Left renal pelvis (tissue), 4 donors: ENCODE results near the gene ADNP2. TPM values are rescaled to one million over a fixed set of nuclear protein-coding genes. Genes with fewer than 3 reads are reported as not detected.

ENCODE experiments used
- DNase-seq, 4 donors: peaks; one replicate each; pipeline ENCODE4 v3.0.0-alpha.2; 2013; ENCODE audit warnings: low read depth in 4 of 4, low spot score in 3 of 4
- polyA plus RNA-seq, 4 donors: library from polyadenylated mRNA; unstranded; fragments of 120-200 nt; gene quantifications; one replicate each; pipeline ENCODE4 v1.2.1, GENCODE V29; 2013; ENCODE audit not compliant: insufficient read length in 4 of 4

The ADNP2 gene
- polyA plus RNA-seq, 4 donors = 18.5 to 27.8 (median 23.9) TPM

DNA sequence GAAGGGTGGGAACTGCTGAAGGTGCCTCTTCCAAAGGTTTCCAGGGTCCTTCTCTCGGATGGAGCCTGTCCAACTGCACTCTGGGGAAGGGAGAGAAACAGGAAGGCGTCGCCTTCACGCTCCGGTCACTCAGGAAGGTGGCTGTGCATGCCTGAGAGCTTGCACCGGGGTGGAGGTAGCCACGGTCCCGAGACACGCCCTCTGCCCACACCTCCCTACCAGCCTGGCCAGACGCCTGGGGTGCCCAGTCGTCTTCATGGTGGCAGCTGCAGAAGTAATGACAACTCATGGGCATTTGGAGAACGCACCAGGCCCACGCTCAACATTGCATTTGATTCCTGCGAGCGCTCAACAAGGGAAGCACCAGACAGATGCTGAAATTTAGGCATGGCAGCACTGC is 59.9 kb downstream of the ADNP2 start:
- DNase-seq = no peak

DNA sequence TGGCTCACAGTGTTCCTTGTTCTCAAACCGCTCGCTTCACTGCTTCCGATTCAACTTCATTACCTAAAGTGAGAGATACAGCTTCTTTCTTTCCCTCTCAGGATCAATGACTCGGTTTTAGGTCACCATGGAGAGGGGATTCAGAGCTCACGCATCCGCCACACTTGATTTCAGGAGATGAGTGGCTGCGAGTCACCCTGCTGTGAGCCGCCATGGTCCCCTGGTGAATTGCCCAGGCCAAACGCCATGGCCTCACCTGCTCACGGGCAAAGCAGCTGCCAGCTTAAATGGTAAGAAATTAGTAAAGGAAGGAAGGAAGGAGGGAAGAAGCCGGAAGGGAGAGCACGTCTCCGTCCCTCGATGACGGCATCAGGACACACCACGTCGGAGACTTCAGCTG is 60.5 kb downstream of the ADNP2 start:
- DNase-seq = no peak

DNA sequence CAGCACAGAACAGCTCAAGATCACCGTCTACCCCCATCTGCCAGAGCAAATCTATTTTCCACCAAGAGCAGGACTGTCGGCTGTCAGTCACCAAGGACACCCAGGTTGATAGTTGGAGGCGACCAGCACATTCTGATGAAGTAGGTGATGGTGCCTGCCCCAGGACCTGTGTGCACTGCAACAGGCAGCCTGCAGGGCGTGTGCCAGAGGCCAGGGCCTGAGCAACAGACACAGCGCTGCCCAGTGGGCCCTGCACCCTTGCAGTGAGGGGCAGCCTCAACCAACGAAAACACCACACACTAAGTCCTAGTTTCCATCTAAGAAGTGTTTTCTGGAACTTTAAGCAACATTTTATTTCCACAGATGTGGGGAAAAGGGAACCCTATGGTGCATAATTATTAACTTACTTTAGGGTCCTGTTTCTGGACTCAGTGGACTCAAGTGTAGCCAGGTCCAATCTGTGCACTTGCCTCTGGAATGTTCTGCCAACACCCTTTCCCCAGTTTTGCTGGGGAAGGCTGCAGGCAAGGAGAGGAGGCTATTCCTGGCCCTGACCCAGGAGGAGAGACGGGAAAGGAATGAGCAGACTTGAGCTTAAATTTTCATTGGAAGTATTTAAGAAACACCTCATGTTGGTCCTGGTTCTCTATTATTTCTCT is 61.5 kb downstream of the ADNP2 start:
- no peak for DNase-seq

- DNase-seq = no peak
Observed at GRCh38 chr18:80171054-80171872, 62.2 kb downstream of the ADNP2 start.

DNA sequence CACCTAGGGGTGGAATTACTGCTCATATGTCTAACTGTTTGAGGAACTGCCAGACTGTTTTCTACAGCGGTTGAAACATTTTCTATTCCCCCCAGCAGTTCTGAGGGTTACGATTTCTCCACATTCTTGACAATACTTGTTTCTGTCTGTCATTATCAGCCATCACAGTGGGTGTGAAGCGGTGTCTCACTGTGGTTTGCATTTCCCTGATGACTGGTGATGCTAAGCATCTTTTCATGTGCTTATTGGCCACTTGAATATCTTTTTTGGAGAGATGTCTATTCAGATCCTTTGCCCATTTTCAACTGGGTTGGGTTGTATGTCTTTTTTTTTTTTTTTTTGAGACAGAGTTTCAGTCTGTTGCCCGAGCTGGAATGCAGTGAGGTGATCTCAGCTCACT is 63.0 kb downstream of the ADNP2 start:
- DNase-seq = no peak

DNA sequence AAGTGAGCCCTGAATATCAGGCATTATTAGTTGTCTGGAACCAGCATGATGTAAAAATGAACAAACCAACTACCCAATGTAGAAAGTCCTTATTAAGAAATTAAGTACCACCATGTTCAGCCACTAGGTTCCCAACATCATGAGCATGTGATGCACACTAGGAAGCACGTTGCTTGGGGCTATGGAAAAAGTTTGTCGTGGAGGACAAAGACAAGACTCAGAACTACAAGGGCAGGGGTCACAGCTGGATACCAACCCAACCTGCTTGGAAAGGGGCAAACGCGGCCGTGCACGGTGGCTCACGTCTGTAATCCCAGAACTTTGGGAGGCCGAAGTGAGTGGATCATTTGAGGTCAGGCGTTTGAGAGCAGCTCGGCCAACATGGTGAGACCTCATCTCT is 64.0 kb downstream of the ADNP2 start:
- DNase-seq = no peak

- no peak for DNase-seq
Observed at GRCh38 chr18:80175451-80176204, 66.6 kb downstream of the ADNP2 start.

DNA sequence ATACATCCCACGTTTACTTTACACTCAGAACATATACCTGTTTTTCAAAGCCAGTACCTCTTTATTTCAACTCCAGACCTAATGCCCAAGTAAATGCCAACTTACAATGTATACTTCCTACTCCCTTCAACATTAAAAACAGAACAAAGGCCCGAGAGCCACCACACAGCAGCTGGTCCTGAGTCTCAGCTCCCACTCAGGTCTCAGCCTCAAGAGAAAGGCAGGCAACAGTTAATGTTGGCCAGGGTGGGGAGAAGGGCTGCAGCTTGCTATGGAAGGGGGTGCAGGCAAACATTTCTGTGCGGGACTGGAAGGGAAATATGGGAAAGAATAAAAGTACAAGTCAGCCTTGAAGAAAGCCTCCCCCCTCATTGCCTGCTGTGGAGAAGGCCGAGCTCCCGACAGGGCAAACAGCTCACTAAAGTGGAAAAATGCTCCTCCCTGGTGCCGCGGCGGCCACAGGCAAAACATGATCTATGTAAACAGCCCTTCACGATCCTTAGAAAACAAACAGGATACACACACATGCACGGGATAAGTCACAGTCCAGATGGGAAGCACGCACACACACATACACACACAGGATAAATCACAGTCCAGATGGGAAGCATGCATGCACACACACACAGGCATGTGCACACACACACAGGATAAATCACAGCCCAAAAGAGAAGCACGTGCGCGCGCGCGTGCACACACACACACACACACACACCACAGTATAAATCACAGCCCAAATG is 67.4 kb downstream of the ADNP2 start:
- peak in 1 of 4 donors; percentile 41 for DNase-seq

DNA sequence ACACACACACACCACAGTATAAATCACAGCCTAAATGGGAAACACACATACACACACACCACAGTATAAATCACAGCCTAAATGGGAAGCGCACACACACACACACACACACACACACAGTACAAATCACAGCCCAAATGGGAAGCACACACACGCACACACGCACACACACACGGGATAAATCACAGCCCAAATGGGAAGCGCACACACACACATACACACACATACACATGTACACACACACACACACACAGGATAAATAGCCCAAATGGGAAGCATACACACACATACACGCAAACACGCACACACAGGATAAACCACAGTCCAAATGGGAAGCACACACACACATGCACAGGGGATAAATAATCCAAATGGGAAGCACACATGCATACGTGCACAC is 68.1 kb downstream of the ADNP2 start:
- DNase-seq = no peak

DNA sequence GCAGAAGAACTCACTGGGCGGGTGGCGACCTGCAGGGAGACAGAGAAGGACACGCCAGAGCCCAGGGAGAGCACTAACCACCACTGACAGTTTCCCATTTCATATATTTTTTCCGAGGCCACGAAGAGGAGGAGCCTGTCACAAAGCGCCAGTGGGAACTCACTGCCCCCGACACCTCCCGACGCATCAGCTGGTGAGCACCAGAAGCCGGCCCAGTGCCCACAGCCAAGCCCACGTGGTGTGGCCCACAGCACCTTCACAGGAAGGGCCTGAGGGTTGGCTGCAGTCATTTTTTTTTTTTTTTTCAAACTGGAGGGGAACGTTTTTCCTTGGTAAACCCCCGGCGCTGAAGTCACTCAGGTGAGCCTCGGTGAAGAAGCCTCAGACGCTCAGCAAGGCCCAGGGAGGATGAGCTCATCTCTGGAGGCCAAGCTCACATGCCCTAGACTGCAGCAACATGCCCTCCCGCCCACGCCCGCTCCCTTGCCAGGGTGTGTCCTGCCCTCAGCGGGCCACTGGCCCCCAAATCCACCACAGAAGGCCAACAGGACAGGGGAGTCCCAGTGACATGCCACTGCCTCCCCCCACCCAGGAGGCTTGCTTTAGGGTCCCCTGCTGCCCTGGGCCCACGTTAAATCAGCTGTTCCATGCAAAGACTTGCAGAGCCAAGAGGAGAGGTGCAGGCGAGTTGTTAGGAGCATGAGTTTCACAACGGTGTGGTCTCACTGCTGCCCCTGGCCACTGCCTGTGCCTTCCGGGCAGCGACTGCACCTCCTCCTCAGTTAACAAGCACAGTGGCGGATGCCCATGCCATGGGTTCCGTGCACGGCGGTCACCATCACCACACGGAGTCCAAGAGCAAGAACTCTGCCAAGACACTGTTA is 70.1 kb downstream of the ADNP2 start:
- DNase-seq = no peak

DNA sequence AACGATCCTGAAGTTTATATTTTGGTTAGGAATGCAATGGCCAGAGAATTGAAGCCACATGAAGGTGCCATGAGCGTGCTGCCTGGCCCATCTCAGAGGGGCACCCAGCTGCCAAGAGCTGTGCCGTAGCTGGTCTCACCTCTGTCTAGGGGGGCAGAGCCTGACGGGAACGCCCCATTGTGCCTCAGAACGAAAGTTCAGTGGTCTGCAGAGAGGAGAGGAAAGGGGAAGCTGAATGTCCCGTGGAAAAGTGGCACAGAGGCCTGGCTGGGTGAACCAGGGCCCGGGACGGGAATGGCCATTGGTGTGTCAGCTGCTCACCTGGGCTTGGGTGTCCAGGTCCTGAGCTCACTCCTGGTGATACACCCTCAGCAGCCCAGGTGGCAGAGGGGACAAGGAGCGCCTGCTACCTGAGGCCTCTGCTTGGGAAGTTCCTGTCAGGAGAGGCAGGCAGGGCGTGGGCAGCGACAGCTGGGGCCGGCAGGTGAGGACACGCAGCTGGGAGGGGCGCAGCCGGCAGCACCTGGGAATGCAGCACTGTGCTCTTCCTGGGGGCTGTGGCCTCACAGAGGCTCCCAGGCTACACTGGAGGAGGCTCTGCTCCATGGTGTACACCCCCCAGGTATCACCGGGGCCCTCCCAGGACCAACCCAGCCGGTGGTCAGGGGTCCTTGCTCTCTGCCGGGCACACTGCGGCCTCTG is 70.9 kb downstream of the ADNP2 start:
- no peak for DNase-seq

DNA sequence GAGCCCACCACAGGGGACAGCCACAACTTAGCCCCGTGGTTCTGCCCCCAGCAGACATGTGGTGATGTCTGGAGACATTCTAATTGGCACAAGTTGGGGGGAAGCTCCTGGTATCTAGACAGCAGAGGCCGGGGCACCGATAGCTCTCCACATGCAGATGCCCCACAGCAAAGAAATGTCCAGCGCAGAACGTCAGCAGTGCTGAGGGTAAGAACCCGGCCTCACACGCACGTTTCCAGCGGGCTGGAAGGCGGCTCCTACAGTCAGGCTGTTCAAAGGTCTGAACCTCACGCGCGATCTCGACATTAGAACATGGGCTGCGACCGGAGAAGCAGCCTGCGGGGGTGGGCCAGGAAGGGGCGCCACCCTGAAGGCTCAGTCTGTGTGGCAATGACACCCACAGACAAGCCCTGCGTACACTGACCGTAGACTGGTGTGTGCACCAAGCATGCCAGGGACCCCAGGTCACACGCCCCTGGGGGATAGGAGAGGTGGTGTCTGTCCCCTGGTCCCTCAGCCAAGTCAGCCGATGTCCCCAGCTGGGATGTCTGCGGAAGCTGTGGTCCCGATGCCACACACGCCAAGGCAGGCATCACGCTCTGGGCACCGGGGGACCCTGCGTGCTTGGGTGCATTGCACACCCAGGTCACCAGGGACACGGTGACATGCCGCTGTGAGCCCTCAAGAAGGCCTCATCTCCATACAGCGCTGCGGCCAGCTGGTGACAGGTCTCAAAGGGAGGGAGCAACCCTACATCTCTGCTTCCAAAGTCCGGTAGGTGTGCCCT is 71.9 kb downstream of the ADNP2 start:
- DNase-seq = no peak

- DNase-seq = no peak
Observed at GRCh38 chr18:80181642-80182461, 72.8 kb downstream of the ADNP2 start.

DNA sequence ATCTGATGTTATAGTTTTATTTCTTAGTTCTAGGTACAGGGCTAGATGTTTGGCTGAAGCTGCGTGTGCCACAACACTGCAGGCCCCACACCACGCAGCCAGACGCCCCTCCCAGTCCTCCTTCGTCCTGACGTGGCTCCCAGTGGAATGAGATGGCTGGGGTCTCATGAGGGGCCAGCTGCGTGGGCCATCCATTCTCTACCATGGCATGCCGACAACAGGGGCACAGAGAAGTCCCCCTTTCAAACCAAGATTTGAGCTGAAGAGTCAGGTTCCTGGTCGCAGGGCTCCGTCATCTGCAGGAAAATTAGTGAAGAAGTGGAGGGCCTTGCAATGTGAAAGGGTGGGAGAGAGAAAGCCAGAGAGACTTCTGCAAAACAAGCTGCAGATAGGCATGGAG is 73.8 kb downstream of the ADNP2 start:
- no peak for DNase-seq

DNA sequence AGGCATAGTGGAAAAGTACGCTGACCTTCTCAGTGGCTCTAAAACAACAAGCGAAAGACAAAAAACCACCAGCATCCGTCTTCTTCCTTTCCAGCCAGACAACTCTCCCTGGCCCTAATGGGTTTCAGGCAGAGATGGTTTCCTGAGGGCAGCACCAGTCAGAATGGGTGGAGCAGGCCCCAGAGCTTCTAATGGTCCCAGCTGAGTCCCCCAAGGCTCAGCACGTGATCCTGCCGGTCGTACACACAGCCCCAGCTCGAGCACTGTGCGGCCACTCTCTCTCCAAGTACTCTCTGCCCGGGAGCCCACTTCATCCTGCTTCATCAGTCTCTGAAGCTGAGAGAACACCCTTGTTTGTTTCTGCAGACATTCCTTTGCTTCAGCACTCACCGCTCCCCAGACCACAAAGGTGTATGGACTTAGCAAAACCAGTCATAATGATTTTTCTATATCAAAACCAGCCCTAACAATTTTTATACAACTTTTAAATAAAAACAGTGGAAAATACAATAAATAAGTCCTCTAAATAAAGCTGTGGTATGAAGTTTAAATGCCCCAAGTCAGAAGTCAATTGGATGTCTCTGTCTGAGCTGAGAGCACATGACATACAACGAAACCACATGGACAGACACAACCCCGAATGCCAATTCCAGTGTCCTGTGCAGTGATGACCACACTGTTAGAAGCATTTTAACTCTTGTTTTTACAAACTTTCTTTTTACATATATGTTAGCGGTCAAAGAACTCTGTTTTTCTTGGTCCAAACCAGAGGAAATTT is 74.4 kb downstream of the ADNP2 start:
- DNase-seq = no peak

DNA sequence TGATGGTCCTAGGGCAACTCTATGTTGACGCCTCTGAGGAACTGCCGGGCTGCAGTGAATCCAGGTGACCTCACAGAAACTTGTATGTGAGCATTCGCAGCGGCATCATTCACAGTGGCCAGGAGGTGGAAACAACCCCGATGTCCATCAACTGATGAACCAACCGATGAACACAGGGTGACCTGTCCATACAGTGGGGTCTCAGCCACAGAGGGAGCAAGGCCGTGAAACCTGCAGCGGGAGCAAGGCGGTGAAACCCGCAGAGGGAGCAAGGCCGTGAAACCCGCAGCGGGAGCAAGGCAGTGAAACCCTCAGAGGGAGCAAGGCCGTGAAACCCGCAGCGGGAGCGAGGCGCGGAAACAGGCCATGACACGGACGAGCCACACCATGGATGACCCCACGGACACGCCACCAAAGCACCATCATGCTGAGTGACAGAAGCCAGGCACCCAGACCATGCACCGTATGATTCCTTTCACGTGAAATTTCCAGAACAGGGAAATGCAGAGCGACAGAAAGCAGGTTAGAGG is 75.2 kb downstream of the ADNP2 start:
- DNase-seq = no peak

DNA sequence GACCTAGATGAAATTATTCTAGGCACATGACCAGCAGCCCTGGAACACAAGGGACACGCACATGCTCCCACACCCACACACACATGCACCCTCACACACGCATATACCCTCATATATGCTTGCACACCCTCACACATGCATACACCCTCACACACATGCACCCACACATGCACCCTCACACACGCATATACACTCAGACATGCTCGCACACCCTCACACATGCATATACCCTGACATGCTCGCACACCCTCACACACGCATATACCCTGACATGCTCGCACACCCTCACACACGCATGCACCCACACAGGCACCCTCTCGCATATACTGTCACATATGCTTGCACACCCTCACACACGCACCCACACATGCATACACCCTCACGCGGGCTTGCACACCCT is 76.5 kb downstream of the ADNP2 start:
- no peak for DNase-seq
